ENCODE measurements around the gene TRAF5.

DNA sequence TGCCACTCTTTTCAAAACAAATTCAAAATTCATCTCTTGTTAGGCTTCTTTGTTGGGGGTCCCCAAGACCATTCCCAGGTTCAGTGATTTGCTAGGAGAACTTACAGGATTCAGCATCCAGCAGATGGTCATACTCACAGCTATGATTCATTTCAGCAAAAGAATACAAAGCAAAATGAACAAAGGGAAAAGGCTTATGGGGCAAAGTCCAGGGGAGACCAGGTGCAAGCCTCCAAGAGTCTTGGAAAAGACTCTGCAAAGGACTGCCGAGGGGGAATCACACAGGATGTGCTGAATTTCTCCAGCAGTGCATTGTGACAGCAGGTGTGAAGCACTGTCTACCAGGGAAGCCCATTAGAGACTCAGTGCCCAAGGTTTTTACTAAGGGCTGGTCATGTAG, 7.3 kb downstream of the TRAF5 start:
- TF ChIP-seq, protein P1, sequence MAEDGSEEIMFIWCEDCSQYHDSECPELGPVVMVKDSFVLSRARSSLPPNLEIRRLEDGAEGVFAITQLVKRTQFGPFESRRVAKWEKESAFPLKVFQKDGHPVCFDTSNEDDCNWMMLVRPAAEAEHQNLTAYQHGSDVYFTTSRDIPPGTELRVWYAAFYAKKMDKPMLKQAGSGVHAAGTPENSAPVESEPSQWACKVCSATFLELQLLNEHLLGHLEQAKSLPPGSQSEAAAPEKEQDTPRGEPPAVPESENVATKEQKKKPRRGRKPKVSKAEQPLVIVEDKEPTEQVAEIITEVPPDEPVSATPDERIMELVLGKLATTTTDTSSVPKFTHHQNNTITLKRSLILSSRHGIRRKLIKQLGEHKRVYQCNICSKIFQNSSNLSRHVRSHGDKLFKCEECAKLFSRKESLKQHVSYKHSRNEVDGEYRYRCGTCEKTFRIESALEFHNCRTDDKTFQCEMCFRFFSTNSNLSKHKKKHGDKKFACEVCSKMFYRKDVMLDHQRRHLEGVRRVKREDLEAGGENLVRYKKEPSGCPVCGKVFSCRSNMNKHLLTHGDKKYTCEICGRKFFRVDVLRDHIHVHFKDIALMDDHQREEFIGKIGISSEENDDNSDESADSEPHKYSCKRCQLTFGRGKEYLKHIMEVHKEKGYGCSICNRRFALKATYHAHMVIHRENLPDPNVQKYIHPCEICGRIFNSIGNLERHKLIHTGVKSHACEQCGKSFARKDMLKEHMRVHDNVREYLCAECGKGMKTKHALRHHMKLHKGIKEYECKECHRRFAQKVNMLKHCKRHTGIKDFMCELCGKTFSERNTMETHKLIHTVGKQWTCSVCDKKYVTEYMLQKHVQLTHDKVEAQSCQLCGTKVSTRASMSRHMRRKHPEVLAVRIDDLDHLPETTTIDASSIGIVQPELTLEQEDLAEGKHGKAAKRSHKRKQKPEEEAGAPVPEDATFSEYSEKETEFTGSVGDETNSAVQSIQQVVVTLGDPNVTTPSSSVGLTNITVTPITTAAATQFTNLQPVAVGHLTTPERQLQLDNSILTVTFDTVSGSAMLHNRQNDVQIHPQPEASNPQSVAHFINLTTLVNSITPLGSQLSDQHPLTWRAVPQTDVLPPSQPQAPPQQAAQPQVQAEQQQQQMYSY (CRISPR knock-in tag; IDR thresholded peaks at IDR 0.05) = no peak
- TF ChIP-seq, protein P2, sequence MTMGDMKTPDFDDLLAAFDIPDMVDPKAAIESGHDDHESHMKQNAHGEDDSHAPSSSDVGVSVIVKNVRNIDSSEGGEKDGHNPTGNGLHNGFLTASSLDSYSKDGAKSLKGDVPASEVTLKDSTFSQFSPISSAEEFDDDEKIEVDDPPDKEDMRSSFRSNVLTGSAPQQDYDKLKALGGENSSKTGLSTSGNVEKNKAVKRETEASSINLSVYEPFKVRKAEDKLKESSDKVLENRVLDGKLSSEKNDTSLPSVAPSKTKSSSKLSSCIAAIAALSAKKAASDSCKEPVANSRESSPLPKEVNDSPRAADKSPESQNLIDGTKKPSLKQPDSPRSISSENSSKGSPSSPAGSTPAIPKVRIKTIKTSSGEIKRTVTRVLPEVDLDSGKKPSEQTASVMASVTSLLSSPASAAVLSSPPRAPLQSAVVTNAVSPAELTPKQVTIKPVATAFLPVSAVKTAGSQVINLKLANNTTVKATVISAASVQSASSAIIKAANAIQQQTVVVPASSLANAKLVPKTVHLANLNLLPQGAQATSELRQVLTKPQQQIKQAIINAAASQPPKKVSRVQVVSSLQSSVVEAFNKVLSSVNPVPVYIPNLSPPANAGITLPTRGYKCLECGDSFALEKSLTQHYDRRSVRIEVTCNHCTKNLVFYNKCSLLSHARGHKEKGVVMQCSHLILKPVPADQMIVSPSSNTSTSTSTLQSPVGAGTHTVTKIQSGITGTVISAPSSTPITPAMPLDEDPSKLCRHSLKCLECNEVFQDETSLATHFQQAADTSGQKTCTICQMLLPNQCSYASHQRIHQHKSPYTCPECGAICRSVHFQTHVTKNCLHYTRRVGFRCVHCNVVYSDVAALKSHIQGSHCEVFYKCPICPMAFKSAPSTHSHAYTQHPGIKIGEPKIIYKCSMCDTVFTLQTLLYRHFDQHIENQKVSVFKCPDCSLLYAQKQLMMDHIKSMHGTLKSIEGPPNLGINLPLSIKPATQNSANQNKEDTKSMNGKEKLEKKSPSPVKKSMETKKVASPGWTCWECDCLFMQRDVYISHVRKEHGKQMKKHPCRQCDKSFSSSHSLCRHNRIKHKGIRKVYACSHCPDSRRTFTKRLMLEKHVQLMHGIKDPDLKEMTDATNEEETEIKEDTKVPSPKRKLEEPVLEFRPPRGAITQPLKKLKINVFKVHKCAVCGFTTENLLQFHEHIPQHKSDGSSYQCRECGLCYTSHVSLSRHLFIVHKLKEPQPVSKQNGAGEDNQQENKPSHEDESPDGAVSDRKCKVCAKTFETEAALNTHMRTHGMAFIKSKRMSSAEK (CRISPR knock-in tag; IDR thresholded peaks at IDR 0.05; ENCODE audit: borderline replicate concordance) = no peak
- TF ChIP-seq, protein P3, sequence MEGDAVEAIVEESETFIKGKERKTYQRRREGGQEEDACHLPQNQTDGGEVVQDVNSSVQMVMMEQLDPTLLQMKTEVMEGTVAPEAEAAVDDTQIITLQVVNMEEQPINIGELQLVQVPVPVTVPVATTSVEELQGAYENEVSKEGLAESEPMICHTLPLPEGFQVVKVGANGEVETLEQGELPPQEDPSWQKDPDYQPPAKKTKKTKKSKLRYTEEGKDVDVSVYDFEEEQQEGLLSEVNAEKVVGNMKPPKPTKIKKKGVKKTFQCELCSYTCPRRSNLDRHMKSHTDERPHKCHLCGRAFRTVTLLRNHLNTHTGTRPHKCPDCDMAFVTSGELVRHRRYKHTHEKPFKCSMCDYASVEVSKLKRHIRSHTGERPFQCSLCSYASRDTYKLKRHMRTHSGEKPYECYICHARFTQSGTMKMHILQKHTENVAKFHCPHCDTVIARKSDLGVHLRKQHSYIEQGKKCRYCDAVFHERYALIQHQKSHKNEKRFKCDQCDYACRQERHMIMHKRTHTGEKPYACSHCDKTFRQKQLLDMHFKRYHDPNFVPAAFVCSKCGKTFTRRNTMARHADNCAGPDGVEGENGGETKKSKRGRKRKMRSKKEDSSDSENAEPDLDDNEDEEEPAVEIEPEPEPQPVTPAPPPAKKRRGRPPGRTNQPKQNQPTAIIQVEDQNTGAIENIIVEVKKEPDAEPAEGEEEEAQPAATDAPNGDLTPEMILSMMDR (IDR thresholded peaks at IDR 0.05) = no peak
